ENCODE data around the gene LGALS4. TPM values are rescaled to one million over a fixed set of nuclear protein-coding genes. Genes with fewer than 3 reads are reported as not detected.
"Not testable (repeated sequence)": the region's sequence is repeated elsewhere in the genome, so short reads cannot be mapped to it uniquely, and the experiment has no call there.

The LGALS4 gene
- polyA plus RNA-seq, 3 donors from 2014 or later: not detected

DNA sequence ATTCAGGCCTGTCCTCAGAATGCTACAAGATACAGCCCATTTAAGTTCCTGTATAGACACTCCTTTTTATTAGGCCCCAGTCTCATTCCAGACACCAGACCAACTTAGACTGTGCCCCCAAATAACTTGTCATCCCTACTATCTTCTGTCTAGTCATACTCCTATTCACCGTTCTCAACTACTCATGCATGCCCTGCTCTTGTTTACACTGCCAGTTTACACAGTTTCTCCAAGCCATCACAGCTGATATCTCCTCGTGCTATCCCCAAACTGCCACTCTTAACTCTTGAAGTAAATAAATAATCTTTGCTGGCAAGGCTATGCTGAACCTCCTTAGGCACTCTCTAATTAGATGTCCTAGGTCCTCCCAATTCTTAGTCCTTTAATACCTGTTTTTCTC, 58.5 kb downstream of the LGALS4 start:
- not testable (repeated sequence) for H3K9me3 Mint-ChIP-seq

GRCh38 chr19:38753783-38754182, 59.0 kb downstream of the LGALS4 start:
- H3K9me3 Mint-ChIP-seq; H3K4me3 Mint-ChIP-seq; DNase-seq; H3K27me3 Mint-ChIP-seq (ENCODE audit: low read depth in 3 of 3); H3K36me3 Mint-ChIP-seq; H3K4me1 Mint-ChIP-seq; H3K27ac Mint-ChIP-seq: not testable (repeated sequence)

More for the DNA sequence above, 58.5 kb downstream of the LGALS4 start:
- H3K27ac Mint-ChIP-seq; DNase-seq; H3K4me3 Mint-ChIP-seq; H3K27me3 Mint-ChIP-seq (ENCODE audit: low read depth in 3 of 3); H3K4me1 Mint-ChIP-seq; H3K36me3 Mint-ChIP-seq: not testable (repeated sequence)

Other genes starting within 250 kb of the LGALS4 start
- 10 to 100 TPM; 52.1 to 98.1 (median 67.0) TPM for gene MAP4K1, start 195.0 kb downstream of the LGALS4 start, polyA plus RNA-seq
- 100 to 1,000 TPM; 338 to 456 (median 383) TPM for gene EIF3K, start 193.8 kb downstream of the LGALS4 start, polyA plus RNA-seq
- 10 to 100 TPM in 2 of 3 donors, 1 to 10 TPM in 1; 8.5 to 68.3 (median 17.4) TPM for gene ACTN4, start 165.3 kb downstream of the LGALS4 start, polyA plus RNA-seq
- 10 to 100 TPM; 25.7 to 72.8 (median 55.1) TPM for gene CAPN12, start 68.5 kb downstream of the LGALS4 start, polyA plus RNA-seq
- gene LGALS7, start 39.4 kb downstream of the LGALS4 start, polyA plus RNA-seq: not detected
- gene LGALS7B, start 23.7 kb downstream of the LGALS4 start, polyA plus RNA-seq: not detected
- 100 to 1,000 TPM; 243 to 337 (median 327) TPM for gene ECH1, start 18.8 kb upstream of the LGALS4 start, polyA plus RNA-seq
- gene HNRNPL, start 37.0 kb upstream of the LGALS4 start, polyA plus RNA-seq: 10 to 100 TPM; 16.8 to 89.6 (median 69.0) TPM
- 10 to 100 TPM; 20.3 to 64.9 (median 47.3) TPM for gene RINL, start 65.3 kb upstream of the LGALS4 start, polyA plus RNA-seq
- gene SIRT2, start 86.7 kb upstream of the LGALS4 start, polyA plus RNA-seq: 100 to 1,000 TPM in 2 of 3 donors, 10 to 100 TPM in 1; 96.8 to 114 (median 112) TPM
- gene NFKBIB, start 87.0 kb upstream of the LGALS4 start, polyA plus RNA-seq: 10 to 100 TPM; 10.0 to 31.1 (median 24.0) TPM
- gene CCER2, start 99.2 kb upstream of the LGALS4 start, polyA plus RNA-seq: not detected
- gene SARS2, start 117.8 kb upstream of the LGALS4 start, polyA plus RNA-seq: 10 to 100 TPM; 12.7 to 21.7 (median 19.6) TPM
- 100 to 1,000 TPM; 120 to 175 (median 127) TPM for gene MRPS12, start 118.0 kb upstream of the LGALS4 start, polyA plus RNA-seq
- gene FBXO17, start 162.8 kb upstream of the LGALS4 start, polyA plus RNA-seq: not detected
- gene FBXO27, start 219.6 kb upstream of the LGALS4 start, polyA plus RNA-seq: under 1 TPM in 1 of 3 donors, not detected in 2; 0.48 TPM